GM10266 (cell line): Measurements from ENCODE around the gene TGFB3.

Experiments
- DNase-seq: peaks from one replicate; pipeline ENCODE4 v3.0.0; 2012; ENCODE audit errors: extremely low spot score
- CTCF ChIP-seq: IDR thresholded peaks from 2 replicates; pipeline ENCODE4 v1.5.1; 2012; ENCODE audit warnings: mild to moderate bottlenecking, low read depth; ENCODE audit not compliant: control insufficient read depth, insufficient read depth; ENCODE audit errors: missing control alignments

Gene TGFB3

GRCh38 chr14:75979648-75980565 is 1.9 kb downstream of the TGFB3 start:
- no peak for TF ChIP-seq CTCF
- no peak for DNase-seq

- TF ChIP-seq CTCF: peak; percentile 51
- peak; percentile 50 for DNase-seq
These were observed 2.7 kb downstream of the TGFB3 start for GRCh38 chr14:75979071-75979571.

GRCh38 chr14:75978249-75978731 is 3.5 kb downstream of the TGFB3 start:
- TF ChIP-seq CTCF: no peak
- no peak for DNase-seq

GRCh38 chr14:75977582-75977943 is 4.2 kb downstream of the TGFB3 start:
- no peak for DNase-seq
- TF ChIP-seq CTCF: no peak

- DNase-seq: no peak
- TF ChIP-seq CTCF: peak; percentile 20
These were observed 4.8 kb downstream of the TGFB3 start for GRCh38 chr14:75976826-75977581.

- no peak for DNase-seq
- TF ChIP-seq CTCF: no peak
These were observed 8.9 kb downstream of the TGFB3 start for GRCh38 chr14:75972801-75973421.
